Ascending aorta (tissue), 2 donors: Measurements from ENCODE around the gene DRD2. TPM values are rescaled to one million over a fixed set of nuclear protein-coding genes. Genes with fewer than 3 reads are reported as not detected.

ENCODE experiments used
- DNase-seq, 2 donors: peaks; one replicate each; pipeline ENCODE4 v3.0.0-alpha.2; 2019; ENCODE audit warnings: low spot score in 2 of 2
- H3K27ac ChIP-seq, 2 donors: fragments of 200-600 bp; sonication (generic); one replicate each; pipeline ENCODE4 v1.5.1; 2016 to 2017; ENCODE audit warnings: mild to moderate bottlenecking in 1 of 2
- H3K27me3 ChIP-seq: fragments of 200-600 bp; sonication (generic); one replicate; pipeline ENCODE4 v1.5.1; 2017
- H3K36me3 ChIP-seq, 2 donors: fragments of 200-600 bp; sonication (generic); one replicate each; pipeline ENCODE4 v1.5.1; 2016
- H3K4me1 ChIP-seq, 2 donors: fragments of 200-600 bp; sonication (generic); one replicate each; pipeline ENCODE4 v1.5.1; 2016 to 2017; ENCODE audit warnings: mild to moderate bottlenecking in 1 of 2
- H3K4me3 ChIP-seq, 2 donors: fragments of 200-600 bp; sonication (generic); one replicate each; pipeline ENCODE4 v1.5.1; 2016 to 2017; ENCODE audit warnings: mild to moderate bottlenecking in 1 of 2
- H3K9me3 ChIP-seq, 2 donors: fragments of 200-600 bp; sonication (generic); one replicate each; pipeline ENCODE4 v1.5.1; 2016
- intact Hi-C: fragments of 100-400 bp; cut with DNase I; formaldehyde crosslinking; loops from one replicate; pipeline ENCODE4 v1.15.1; 2023
- total RNA-seq: library from RNA; depleted of rRNA; stranded (reverse); fragments of >200 nt; gene quantifications from one replicate; pipeline ENCODE4 v1.1.0, GENCODE V29; 2016
- TF ChIP-seq, protein P1 (sequence below), 3 experiments: fragments of 200-600 bp in 2 of 3; fragments of 450-650 bp in 1 of 3; sonication (generic) in 2 of 3; IDR thresholded peaks; one replicate each; pipeline ENCODE4 v1.5.1; 2016 to 2019; ENCODE audit warnings: antibody characterized with exemption in 3 of 3, mild to moderate bottlenecking in 1 of 3, moderate library complexity in 1 of 3

The DRD2 gene
- total RNA-seq, 1 donor from 2014 or later: not detected

DNA sequence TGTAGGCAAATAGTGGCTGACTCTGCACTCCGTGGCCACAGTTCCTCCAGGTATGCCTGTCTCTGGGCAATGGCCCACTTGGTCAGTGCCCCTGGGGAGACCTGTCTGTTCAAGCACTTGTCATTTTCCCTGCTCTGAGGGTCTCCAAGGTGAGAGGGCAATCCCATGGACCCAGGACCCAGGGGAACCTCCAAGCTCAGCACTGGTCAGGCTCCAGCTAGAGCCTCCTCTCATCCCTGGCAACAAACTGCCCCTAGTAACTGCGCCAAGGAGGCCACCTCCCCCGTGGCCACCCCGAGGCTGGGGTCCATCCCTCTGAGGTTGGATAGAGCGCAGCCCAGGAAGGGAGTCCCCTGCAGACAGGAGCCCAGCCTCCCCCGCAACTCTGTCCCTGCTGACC lies 88.3 kb downstream of the DRD2 start:
- H3K4me1 ChIP-seq: no peaks in the 10 kb centered on the region
- intact Hi-C loops: no loop called here
- peak in 1 of 2 donors; percentile 46 for DNase-seq
- H3K36me3 ChIP-seq: no peaks in the 10 kb centered on the region
- H3K9me3 ChIP-seq: no peaks in the 10 kb centered on the region
- no peak overlapping the region for H3K4me3 ChIP-seq
- H3K27me3 ChIP-seq: peaks cover 8% of the 10 kb centered on the region
- no peak overlapping the region for H3K27ac ChIP-seq
- TF ChIP-seq, protein P1, sequence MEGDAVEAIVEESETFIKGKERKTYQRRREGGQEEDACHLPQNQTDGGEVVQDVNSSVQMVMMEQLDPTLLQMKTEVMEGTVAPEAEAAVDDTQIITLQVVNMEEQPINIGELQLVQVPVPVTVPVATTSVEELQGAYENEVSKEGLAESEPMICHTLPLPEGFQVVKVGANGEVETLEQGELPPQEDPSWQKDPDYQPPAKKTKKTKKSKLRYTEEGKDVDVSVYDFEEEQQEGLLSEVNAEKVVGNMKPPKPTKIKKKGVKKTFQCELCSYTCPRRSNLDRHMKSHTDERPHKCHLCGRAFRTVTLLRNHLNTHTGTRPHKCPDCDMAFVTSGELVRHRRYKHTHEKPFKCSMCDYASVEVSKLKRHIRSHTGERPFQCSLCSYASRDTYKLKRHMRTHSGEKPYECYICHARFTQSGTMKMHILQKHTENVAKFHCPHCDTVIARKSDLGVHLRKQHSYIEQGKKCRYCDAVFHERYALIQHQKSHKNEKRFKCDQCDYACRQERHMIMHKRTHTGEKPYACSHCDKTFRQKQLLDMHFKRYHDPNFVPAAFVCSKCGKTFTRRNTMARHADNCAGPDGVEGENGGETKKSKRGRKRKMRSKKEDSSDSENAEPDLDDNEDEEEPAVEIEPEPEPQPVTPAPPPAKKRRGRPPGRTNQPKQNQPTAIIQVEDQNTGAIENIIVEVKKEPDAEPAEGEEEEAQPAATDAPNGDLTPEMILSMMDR (IDR thresholded peaks at IDR 0.05): no peak

DNA sequence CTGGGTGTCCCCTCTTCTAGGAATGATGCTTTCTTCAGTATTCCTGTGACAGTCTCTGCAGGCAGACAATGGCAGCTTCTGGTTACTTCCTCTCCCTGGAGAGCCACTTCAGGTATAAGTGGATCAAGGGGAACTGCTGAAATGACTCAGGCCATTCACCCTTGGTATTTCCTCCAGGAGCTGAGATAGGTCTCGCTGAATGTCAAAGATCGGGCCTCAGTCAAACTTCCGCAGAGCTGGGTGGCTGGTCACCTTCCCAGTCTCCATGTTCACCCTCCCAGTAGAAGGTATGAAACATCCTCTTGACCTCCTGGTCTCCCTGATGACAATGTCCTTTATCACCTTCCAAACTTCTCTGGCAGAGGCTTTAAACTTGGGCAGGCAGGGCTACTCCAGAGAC lies 89.4 kb downstream of the DRD2 start:
- Histone ChIP-seq H3K9me3 (no peaks in the 10 kb centered on the region), H3K4me3 (no peak overlapping the region), H3K36me3 (no peaks in the 10 kb centered on the region), H3K27ac (no peak overlapping the region), H3K4me1 (no peaks in the 10 kb centered on the region), H3K27me3 (peaks cover 8% of the 10 kb centered on the region)
- intact Hi-C loops: no loop called here
- no peak for DNase-seq
- TF ChIP-seq, protein P1 (IDR thresholded peaks at IDR 0.05): no peak

DNA sequence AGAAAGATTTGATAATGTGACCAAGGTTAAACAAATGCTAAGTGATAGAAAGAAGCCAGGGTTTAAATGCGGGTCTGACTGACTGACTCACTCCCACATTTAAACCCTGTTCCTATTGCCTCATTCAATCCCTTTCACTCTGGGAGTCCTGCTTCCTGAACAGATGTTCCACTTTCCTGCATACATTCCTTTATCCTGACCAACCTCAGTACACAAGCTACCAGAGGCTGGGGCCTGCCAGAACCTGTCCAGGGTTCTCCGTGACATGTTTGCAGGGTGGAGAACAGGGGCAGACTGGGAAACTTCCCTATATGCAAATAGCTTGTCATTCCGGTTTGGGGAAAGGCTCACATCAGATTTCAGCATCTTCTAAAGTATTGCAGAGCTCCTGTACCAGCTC lies 90.6 kb downstream of the DRD2 start:
- no peak for DNase-seq
- intact Hi-C loops: no loop called here
- peaks cover 8% of the 10 kb centered on the region for H3K27me3 ChIP-seq
- H3K27ac ChIP-seq: no peak overlapping the region
- H3K9me3 ChIP-seq: no peaks in the 10 kb centered on the region
- H3K4me3 ChIP-seq: no peak overlapping the region
- H3K36me3 ChIP-seq: no peaks in the 10 kb centered on the region
- TF ChIP-seq, protein P1 (IDR thresholded peaks at IDR 0.05): no peak
- no peaks in the 10 kb centered on the region for H3K4me1 ChIP-seq

DNA sequence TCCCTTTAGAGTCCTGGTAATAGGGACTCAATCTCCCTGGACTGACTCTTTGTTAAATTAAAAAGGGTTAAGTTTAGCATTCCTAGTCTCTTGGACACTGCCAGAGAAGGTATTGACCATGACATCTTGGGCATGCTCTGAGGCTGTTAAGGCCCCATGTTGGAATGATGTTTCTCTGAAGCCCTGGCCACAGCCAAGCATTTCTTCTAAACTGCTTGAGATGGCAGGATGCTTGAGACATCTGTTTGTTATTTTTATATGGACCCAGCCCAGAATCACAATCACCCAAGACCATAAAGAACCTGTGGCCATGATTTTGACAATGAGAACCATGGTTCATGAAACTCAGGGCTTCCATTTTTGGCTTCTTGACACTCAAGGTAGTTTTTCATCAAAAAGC lies 93.1 kb downstream of the DRD2 start:
- no peak for DNase-seq
- no peaks in the 10 kb centered on the region for H3K27me3 ChIP-seq
- no peaks in the 10 kb centered on the region for H3K9me3 ChIP-seq
- no peaks in the 10 kb centered on the region for H3K36me3 ChIP-seq
- H3K4me1 ChIP-seq: no peaks in the 10 kb centered on the region
- no peak overlapping the region for H3K4me3 ChIP-seq
- TF ChIP-seq, protein P1 (IDR thresholded peaks at IDR 0.05): no peak
- H3K27ac ChIP-seq: no peak overlapping the region
- intact Hi-C loops: no loop called here

DNA sequence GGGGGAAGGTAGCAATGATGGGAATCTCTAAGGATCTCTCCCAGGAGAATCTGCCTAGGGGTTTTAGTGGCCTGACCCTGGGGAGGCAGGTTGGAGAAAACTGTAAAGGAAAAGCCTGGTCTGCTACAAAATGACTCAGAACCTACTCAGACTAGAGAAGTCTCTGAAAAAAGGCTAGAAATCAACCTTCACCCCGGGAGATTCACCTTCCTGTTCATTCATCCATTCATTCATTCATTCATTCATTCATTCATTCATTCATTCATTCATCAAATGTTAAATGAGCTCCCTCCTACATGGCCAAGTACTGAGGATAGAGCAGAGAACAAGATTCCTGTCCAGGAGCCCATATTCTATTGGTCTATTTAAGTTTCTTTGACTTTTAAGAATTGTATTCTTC lies 96.5 kb downstream of the DRD2 start:
- no peaks in the 10 kb centered on the region for H3K27me3 ChIP-seq
- H3K36me3 ChIP-seq: no peaks in the 10 kb centered on the region
- H3K27ac ChIP-seq: no peak overlapping the region
- intact Hi-C loops: no loop called here
- no peak overlapping the region for H3K4me3 ChIP-seq
- H3K9me3 ChIP-seq: no peaks in the 10 kb centered on the region
- TF ChIP-seq, protein P1 (IDR thresholded peaks at IDR 0.05): no peak
- no peak for DNase-seq
- H3K4me1 ChIP-seq: no peaks in the 10 kb centered on the region
